ENCODE data around the gene NOL4L.
"Not testable (repeated sequence)": the region's sequence is repeated elsewhere in the genome, so short reads cannot be mapped to it uniquely, and the experiment has no call there.

The NOL4L gene

DNA sequence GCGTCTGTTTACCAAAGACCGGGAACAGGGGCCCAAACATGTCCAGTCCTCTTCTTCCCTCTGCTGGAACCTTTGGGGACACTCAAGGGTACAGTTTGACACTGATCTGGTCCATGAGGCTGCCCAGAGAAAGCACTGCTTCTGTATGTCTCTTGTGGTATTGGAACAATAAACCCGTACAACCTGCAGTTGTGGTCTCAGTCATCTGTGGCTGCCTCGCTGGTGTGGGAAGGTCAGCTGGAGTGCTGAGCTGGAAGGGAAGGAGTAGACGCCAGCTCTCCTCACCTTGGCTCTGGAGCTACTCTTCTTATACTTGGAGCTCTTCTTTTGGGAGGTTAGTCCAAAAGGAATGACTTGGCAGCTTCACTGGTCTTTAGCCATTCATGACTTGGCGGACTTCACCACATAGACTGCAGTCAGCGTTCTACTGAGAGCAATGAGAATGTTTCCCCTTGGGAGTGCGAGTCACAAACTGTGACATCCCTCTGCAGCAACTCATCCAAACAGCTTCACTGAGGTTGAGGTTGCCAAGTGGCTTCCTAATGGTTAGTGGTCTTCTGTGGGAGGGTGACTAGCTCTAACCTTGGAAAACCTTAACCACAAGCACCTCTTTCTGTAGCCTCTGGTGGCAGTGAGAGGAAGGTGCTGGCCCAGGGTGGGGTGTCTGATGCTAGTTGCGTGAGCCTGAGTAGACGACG, 145.9 kb downstream of the NOL4L start:
- DNase-seq = no peak

- DNase-seq = no peak
These were observed 146.7 kb downstream of the NOL4L start for GRCh38 chr20:32438331-32438858.

DNA sequence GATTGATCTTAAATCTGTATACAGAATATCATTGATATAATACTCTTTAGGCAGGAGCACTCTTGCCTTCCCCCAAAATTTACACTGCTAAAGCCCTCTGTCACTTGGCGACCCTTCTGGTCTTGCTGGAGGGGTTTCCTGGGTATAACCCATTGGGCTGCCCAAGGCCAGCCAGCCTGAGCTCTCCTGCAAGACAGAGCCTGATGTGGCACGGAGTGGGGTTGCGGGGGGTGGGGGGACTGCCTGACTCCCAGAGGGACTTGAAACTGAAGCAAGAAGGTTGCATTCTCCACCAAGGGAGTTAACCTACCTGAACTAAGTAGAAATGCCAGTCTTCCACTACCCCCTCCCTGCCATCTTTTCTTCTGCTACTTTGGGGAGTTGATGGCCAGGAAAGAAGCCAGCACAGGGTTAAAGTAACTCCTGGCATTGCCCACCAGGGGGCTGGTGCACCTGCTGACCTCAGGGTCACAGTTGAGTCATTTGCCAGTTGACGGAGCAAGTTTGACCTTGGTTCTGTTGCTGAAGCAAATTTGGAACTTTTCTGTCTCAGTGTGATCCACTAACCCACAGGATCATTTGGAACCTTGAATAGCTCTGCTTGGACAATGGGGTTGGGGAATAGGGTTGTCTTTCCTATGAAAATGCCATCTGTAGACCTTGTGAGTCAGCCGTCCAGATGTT, 147.6 kb downstream of the NOL4L start:
- DNase-seq = no peak

GRCh38 chr20:32436968-32437367, 148.2 kb downstream of the NOL4L start:
- DNase-seq = no peak

GRCh38 chr20:32436142-32436861, 148.8 kb downstream of the NOL4L start:
- no peak for DNase-seq

- no peak for DNase-seq
These were observed 149.6 kb downstream of the NOL4L start for GRCh38 chr20:32435449-32436107.

DNA sequence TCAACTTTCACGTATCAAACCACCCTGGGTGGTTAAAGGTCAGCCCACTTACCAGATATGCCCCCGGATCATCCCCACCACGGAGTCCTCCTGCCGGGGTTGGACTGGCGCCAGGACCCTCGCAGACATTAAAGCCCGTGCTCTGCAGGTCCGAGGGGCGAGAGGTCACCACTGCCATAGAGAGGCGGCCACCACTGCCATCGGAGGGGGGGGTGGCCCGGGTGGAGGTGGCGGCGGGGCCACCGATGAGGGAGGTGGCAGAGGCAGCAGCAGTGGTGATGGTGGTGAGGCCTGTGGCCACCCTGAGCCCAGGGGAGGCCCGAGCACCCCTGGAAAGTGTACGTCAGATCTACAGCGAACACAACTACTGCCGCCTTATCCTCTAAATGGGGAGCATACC, 150.7 kb downstream of the NOL4L start:
- DNase-seq = no peak

DNA sequence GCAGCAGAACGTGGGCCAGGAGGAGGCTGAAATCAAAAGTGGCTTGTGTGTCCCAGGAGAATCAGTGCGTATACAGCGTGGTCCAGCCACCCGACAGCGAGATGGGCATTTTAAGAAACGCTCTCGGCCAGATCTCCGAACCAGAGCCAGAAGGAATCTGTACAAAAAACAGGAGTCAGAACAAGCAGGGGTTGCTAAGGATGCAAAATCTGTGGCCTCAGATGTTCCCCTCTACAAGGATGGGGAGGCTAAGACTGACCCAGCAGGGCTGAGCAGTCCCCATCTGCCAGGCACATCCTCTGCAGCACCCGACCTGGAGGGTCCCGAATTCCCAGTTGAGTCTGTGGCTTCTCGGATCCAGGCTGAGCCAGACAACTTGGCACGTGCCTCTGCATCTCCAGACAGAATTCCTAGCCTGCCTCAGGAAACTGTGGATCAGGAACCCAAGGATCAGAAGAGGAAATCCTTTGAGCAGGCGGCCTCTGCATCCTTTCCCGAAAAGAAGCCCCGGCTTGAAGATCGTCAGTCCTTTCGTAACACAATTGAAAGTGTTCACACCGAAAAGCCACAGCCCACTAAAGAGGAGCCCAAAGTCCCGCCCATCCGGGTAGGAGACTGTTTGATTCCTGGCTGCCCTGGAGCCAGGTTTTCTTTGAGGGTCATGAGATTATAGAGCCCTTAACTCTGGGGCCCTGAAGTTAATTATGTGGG, 151.7 kb downstream of the NOL4L start:
- no peak for DNase-seq

- no peak for DNase-seq
These were observed 152.9 kb downstream of the NOL4L start for GRCh38 chr20:32432277-32432676.

GRCh38 chr20:32431457-32431856, 153.7 kb downstream of the NOL4L start:
- DNase-seq = no peak

- no peak for DNase-seq
These were observed 155.3 kb downstream of the NOL4L start for GRCh38 chr20:32429745-32430360.

- DNase-seq = no peak
These were observed 155.8 kb downstream of the NOL4L start for GRCh38 chr20:32429343-32429742.

- no peak for DNase-seq
These were observed 157.1 kb downstream of the NOL4L start for GRCh38 chr20:32427996-32428395.

- DNase-seq = no peak
These were observed 163.8 kb downstream of the NOL4L start for GRCh38 chr20:32421290-32421689.

DNA sequence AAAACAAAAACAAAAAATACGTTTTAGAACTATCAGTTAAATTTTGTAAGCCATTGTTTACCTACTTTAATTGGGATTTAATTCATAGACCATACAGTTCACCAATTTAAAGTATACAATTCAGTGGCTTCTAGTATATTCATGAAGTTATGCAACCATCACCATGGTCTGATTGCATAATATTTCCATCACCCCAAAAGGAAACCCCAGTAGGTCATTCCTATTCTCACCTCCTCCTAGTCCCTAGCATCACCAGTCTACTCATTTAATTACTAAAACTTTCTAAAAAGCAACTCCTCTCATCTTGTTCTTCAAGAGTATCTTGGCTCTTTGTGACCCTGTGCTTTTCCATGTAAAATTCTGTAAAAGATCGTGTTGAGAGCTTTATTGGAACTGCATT, 166.8 kb downstream of the NOL4L start:
- DNase-seq = no peak

DNA sequence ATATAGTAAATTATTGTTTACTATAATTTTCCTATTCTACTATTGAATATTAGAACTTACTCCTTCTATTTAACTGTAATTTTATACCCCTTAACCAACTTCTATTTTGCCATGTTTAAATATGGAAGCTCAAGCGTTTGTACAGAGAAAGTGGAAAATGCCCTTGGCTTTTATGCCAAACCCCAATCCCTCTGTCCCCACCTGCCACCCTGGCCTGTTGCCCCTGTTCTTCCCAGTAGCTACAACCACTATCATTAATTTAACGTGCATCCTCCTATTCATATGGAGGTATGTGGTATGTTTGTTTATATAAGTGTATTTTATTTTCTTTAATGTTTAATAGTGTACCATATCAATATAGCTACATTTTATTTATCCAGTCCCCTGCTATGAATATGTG, 168.9 kb downstream of the NOL4L start:
- DNase-seq = no peak

- DNase-seq = no peak
These were observed 169.6 kb downstream of the NOL4L start for GRCh38 chr20:32415494-32415893.

GRCh38 chr20:32411955-32412706, 173.0 kb downstream of the NOL4L start:
- no peak for DNase-seq

DNA sequence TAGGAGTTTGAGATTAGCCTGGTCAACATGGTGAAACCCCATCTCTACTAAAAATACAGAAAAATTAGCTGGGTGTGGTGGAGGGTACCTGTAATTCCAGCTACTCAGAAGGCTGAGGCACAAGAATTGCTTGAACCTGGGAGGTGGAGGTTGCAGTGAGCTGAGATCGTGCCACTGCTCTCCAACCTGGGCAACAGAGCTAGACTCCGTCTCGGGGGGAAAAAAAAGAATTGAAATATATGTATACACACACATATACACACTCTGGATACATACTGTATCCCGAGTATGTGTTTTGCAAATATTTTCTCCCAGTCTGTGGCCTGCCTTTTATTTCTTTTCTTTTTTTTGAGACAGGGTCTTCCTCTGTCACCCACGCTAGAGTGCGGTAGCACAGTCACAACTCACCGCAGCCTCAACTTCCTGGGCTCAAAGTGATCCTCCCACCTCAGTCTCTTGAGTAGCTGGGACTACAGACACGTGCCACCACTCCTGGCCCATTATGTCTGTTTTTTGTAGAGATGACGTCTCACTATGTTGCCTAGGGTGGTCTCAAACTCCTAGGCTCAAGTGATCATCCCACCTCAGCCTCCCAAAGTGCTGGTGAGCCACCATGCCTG, 177.9 kb downstream of the NOL4L start:
- DNase-seq = not testable (repeated sequence)

GRCh38 chr20:32406701-32407100, 178.4 kb downstream of the NOL4L start:
- no peak for DNase-seq

DNA sequence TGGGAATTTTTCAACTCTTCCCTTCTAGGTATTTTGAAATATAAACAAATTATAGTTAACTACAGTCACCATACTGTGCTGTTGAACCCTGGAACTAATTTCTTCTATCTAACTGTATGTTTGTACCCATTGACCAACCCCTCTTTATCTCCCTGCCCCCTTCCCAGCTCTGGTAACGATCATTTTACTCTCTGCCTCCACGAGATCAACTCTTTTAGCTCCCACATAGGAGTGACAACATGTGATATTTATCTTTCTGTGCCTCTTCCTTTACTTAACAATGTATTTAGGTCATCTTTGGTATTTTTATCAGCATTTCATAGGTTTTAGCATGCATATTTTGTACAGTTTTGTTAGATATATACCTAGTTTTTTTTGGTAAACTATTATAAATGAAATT, 181.1 kb downstream of the NOL4L start:
- no peak for DNase-seq
